ENCODE data around the gene EFHD2. TPM values are rescaled to one million over a fixed set of nuclear protein-coding genes. Genes with fewer than 3 reads are reported as not detected.

EFHD2 gene
- total and polyA plus RNA-seq, 2 of the 8 experiments (the other 6 are each of a cell fraction or from before 2014, with no cell fraction given): 24.4 to 25.1 TPM

DNA sequence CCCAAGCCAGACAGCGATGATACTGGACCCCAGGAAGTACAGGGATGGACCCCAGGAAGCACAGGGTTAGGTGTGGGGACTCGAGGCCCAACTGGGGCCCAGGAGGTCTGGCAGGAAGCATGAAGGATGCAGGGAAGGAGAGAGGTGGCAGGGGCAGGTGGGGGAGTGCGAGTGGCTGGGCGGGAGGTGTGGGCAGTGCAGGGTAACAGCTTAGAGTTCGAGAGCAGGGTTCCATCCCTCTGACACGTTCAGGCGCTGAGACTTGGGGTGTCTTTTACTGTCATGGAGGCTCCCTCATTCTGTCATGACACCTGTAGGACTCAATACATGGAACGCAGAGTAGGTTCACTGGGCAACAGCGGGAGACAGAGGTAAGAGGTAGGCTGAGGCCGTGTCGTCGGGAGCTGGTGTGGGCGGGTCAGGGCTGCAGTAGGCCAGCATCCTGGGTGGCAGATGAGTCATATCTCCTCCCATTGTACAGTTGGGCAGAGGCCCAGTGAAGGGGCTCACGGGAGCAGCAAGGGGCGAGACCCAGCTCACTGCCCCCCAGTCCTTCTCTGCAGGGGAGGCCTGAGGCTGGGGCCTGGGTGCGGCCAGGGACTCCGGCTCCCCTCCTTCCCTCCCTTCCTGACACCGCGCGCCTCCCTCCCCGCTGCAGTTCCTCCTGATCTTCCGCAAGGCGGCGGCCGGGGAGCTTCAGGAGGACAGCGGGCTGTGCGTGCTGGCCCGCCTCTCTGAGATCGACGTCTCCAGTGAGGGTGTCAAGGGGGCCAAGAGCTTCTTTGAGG, 17.0 kb downstream of the EFHD2 start:
- Histone ChIP-seq H3K9me3 (ENCODE audit: insufficient read depth in 2 of 2, low read depth in 1 of 2, low read length in 1 of 2) (no peaks in the 10 kb centered on the region), H4K5ac (ENCODE audit: insufficient read length, low read depth, low read length) (no peak overlapping the region), H3K27ac (ENCODE audit: low read depth, low read length) (no peak overlapping the region), H3K56ac (replicated peaks; ENCODE audit: insufficient read length, low read depth, low read length) (no peak overlapping the region), H3K4me2 (ENCODE audit: insufficient read depth in 1 of 2, low read depth in 2 of 2, low read length in 2 of 2) (no peak overlapping the region), H2BK12ac (ENCODE audit: low read depth, low read length) (no peak overlapping the region), H2BK120ac (replicated peaks; ENCODE audit: low read depth, low read length) (no peak overlapping the region), H3K23me2 (ENCODE audit: low read depth, low read length) (no peaks in the 10 kb centered on the region), H3K14ac (ENCODE audit: insufficient read length) (no peak overlapping the region), H3K18ac (ENCODE audit: extremely low read depth, low read length) (no peak overlapping the region), H3K79me2 (ENCODE audit: control insufficient read depth in 1 of 2, insufficient read depth in 2 of 2, low read length in 2 of 2) (no peaks in the 10 kb centered on the region), H3K4me1 (replicated peaks in 1 of 4; ENCODE audit: control insufficient read depth in 3 of 4, insufficient read depth in 4 of 4, low read length in 3 of 4) (peaks cover 0 to 7% (median 3%) of the 10 kb centered on the region in 4 experiments; a peak in 3 of 7 replicates), H2AFZ (ENCODE audit: low read length) (no peak overlapping the region), H3K4ac (replicated peaks; ENCODE audit: insufficient read length, low read depth, low read length) (no peak overlapping the region), H4K8ac (ENCODE audit: extremely low read depth, insufficient read depth, low read length) (peak overlapping the region; percentile 95), H2BK20ac (ENCODE audit: low read length) (no peak overlapping the region), H3K9ac (replicated peaks in 1 of 4; ENCODE audit: extremely low read depth in 1 of 4, low read depth in 3 of 4, low read length in 3 of 4) (no peak overlapping the region), H3K36me3 (ENCODE audit: control insufficient read depth in 2 of 4, insufficient read depth in 4 of 4, low read length in 3 of 4) (no peaks in the 10 kb centered on the region; a peak in 2 of 8 replicates), H2BK15ac (ENCODE audit: low read length) (0 out of 2 replicates have a peak overlapping the region, but pooled peaks have one; percentile 72), H3K23ac (ENCODE audit: insufficient read length) (no peak overlapping the region), H3K79me1 (ENCODE audit: low read depth, low read length) (no peaks in the 10 kb centered on the region), H2AK5ac (ENCODE audit: low read depth, low read length) (no peak overlapping the region), H4K20me1 (replicated peaks in 1 of 2; ENCODE audit: control insufficient read depth in 1 of 2, insufficient read depth in 2 of 2, low read length in 2 of 2) (peaks cover 3 to 5% of the 10 kb centered on the region in 2 experiments), H3K27me3 (replicated peaks in 1 of 4; ENCODE audit: control insufficient read depth in 3 of 4, extremely low read depth in 1 of 4, insufficient read depth in 3 of 4, low read length in 3 of 4) (no peaks in the 10 kb centered on the region; a peak in 1 of 7 replicates), H4K91ac (replicated peaks; ENCODE audit: insufficient read length, low read length) (peak overlapping the region; percentile 74), H2BK5ac (ENCODE audit: low read depth, low read length) (no peak overlapping the region), H3K4me3 (ENCODE audit: extremely low read depth in 1 of 4, insufficient read depth in 2 of 4, low read depth in 3 of 4, low read length in 4 of 4) (no peak overlapping the region)
- POLR2A ChIA-PET (ENCODE audit: partially characterized antibody): interaction anchor here (0.8 kb wide), 1 partner anchor 62 kb away, joined by 3 read pairs; no protein-coding TSS in a partner anchor
- DNase-seq (ENCODE audit: low read depth in 1 of 2, low spot score in 2 of 2) (peak in 1 of 2 experiments; percentile 67), FAIRE-seq (no peak)
- CTCF ChIA-PET (ENCODE audit: partially characterized antibody): interaction anchor here (0.7 to 16.9 kb wide), 26 partner anchors 9 to 315 kb away, joined by 3 to 170 read pairs (median 3); no protein-coding TSS in a partner anchor
- 71% methylated on average over 30 of the region's 30 CpGs; no CpG with 5 or more reads in 1 of the 2 experiments for WGBS, 2 experiments (ENCODE audit: extremely low coverage in 1 of 2, insufficient coverage in 1 of 2, insufficient read length in 1 of 2, insufficient replicate concordance in 2 of 2, low coverage in 1 of 2, low lambda C conversion rate in 2 of 2, missing lambda C conversion rate in 1 of 2)
- TF ChIP-seq, protein P1, sequence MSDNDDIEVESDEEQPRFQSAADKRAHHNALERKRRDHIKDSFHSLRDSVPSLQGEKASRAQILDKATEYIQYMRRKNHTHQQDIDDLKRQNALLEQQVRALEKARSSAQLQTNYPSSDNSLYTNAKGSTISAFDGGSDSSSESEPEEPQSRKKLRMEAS (IDR thresholded peaks at IDR 0.05): no peak
- TF ChIP-seq SIN3A (conservative IDR thresholded peaks at IDR 0.05 in 1 of 2, IDR thresholded peaks at IDR 0.05 in 1 of 2; ENCODE audit: low read depth in 1 of 2, low read length in 2 of 2) (no peak), ZNF274 (IDR thresholded peaks at IDR 0.05; ENCODE audit: borderline replicate concordance, extremely low read depth, low read length) (no peak), RXRA (IDR thresholded peaks at IDR 0.05; ENCODE audit: insufficient read depth, low read depth, low read length) (no peak), TCF12 (IDR thresholded peaks at IDR 0.05; ENCODE audit: low read depth, low read length) (no peak)
- TF ChIP-seq, protein P2, sequence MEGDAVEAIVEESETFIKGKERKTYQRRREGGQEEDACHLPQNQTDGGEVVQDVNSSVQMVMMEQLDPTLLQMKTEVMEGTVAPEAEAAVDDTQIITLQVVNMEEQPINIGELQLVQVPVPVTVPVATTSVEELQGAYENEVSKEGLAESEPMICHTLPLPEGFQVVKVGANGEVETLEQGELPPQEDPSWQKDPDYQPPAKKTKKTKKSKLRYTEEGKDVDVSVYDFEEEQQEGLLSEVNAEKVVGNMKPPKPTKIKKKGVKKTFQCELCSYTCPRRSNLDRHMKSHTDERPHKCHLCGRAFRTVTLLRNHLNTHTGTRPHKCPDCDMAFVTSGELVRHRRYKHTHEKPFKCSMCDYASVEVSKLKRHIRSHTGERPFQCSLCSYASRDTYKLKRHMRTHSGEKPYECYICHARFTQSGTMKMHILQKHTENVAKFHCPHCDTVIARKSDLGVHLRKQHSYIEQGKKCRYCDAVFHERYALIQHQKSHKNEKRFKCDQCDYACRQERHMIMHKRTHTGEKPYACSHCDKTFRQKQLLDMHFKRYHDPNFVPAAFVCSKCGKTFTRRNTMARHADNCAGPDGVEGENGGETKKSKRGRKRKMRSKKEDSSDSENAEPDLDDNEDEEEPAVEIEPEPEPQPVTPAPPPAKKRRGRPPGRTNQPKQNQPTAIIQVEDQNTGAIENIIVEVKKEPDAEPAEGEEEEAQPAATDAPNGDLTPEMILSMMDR (IDR thresholded peaks at IDR 0.05; ENCODE audit: control extremely low read depth in 1 of 3, insufficient read depth in 1 of 3, low read depth in 1 of 3, low read length in 3 of 3): peak; percentile 34 to 56 (median 47)
- TF ChIP-seq, protein P3, sequence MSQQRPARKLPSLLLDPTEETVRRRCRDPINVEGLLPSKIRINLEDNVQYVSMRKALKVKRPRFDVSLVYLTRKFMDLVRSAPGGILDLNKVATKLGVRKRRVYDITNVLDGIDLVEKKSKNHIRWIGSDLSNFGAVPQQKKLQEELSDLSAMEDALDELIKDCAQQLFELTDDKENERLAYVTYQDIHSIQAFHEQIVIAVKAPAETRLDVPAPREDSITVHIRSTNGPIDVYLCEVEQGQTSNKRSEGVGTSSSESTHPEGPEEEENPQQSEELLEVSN (IDR thresholded peaks at IDR 0.05): 0 out of 2 replicates have a peak, but pooled peaks have one; percentile 3

All from H1 (cell line).